Kasumi-1 (cell line): ENCODE data around the gene NCKAP5.

Experiments
- DNase-seq, 2 experiments: peaks; one replicate each; lab custom pipeline; 2025; lab: John Stamatoyannopoulos, UW

The NCKAP5 gene

GRCh38 chr2:132754392-132754791 is 813.9 kb downstream of the NCKAP5 start:
- no peak for DNase-seq

- no peak for DNase-seq
Observed at GRCh38 chr2:132752421-132753206, 815.6 kb downstream of the NCKAP5 start.

DNA sequence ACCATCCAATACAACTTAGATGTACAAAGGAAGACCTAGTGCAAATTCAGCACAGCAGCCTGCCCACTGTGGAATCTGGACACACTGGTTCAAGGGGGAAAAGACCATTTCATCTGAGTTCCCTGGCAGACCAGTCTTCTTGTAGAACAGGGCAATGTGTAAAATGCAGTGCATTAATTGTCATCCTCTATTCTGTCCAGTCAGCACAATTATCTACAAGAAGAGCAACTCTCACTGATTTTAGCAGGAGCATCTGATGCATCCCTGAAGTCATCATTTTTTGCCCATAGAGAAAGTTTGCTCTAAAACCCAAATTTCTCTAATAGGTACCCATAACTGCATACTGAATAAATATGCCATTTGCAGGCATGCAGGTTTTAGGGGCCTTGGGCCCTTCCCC is 816.4 kb downstream of the NCKAP5 start:
- no peak for DNase-seq

GRCh38 chr2:132750606-132751005 is 817.7 kb downstream of the NCKAP5 start:
- DNase-seq = no peak

- no peak for DNase-seq
Observed at GRCh38 chr2:132747046-132747445, 821.2 kb downstream of the NCKAP5 start.

DNA sequence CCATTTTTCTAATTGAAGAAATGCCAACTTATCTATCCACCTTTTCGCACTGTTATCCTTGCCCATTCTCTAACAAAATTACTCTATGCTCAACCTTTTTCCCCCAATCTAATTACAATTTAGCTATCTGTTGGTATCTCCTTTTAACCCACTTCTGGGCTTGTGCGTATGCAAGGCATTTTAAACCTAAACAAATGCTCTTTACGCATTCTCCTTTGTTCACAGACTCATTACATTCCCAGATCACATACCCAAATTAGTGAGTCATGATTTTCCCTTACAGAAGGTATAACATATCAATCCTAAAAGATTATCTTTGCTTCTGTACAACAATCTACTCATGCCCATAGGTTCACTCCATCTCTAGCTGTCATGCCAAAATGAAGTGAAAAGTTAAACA is 826.5 kb downstream of the NCKAP5 start:
- DNase-seq = no peak

DNA sequence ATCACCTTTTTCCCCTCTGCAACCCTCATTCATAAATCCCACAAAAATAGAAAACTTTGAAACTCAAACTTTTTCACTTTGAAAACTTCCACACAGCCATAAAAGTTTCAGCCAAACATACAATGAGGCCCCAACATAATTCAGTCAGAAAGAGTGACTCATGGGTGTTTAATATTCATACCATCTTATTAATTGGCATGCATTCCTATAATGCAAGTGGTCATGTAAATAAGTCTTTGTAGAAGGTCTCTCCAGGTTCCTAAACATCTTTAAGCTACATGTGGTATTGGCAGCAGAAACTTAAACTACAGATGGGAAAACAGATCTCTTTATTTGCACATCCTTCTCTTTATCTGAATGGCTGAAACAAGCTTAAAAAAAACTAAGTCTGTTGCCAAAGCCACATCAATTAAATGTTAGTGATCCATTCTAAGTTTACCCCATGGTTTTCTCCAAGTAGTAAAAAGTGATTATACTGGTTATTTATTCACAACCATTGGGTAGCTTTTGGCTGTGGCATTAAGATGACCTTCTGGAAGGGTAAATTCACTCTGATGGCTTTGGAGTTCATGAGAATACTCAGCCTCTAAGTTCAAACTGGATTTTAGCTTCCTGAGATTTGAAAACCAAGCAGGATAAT is 828.1 kb downstream of the NCKAP5 start:
- no peak for DNase-seq

DNA sequence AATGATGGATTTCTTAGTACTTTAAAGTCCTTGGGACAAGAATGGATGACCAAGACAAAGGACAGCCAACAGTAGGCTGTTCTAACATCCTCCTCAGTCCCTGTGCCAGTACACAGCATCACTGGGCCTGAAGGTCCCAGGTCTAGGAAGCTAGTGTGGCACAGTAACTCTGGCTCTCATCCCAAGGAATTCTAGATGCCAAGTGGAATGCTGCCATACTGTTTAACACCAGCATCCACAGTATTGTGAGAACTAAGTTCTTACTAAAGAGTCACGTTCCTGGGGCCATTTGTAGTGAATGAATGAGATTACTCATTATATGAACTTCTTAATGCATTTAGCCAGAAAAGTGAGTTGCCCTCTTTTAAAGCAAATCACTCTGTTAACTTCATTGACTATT is 830.0 kb downstream of the NCKAP5 start:
- DNase-seq = no peak

DNA sequence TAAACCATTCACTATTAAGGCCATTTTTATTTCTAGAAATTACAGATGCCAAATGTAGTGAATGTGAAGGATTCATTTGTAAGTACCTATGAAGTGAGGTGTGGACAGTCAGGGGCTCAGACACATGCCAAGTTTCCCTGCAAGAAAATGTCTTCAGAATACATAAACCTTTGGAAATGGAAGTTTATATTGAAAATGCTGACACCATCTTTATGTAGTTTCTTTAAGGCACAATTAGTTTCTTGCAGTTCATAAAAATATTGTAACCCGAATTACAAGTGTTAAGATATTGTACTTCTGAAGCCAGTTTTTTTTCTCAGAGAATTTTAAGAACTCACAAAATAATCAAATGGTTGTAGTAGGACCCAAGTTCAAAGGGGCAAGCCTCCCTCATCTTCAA is 832.2 kb downstream of the NCKAP5 start:
- no peak for DNase-seq

GRCh38 chr2:132734961-132735360 is 833.3 kb downstream of the NCKAP5 start:
- no peak for DNase-seq

DNA sequence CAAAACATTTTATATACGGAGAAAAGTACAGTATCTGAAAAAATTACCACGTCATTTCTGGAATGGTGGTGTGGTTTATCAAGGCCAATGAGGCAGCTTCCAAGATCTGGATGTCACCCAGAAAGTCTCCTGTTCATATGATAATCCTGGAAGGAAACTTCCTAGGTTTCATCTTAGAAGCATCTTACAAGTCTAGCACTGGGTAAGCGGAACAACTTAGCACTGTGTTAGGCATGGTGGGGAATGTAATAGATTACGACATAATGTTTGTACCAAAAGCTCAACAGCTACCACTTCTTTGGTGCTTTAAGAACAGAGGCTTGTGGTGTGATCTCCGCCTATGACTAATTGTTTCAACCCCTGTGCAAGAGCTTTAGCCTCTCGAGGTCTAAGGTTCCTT is 835.2 kb downstream of the NCKAP5 start:
- no peak for DNase-seq

DNA sequence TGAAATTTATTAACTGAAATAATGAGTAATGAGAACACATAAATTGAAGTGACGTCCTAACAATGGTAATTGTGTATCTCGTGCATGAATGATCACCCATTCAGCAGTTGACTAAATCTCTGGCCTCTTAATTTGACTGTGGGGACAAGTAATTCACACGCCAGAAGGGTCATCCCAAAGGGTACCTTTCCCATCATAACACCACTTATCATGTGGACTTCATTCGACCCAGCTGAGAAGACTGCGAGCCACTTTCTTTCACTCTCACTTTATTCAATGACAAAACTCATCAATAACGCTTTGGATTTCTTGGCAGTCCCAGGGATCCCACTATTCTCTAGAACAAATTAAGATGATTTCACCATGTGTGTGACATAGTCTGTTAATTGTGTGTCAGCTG is 835.6 kb downstream of the NCKAP5 start:
- DNase-seq = no peak

- no peak for DNase-seq
Observed at GRCh38 chr2:132731441-132731840, 836.8 kb downstream of the NCKAP5 start.

- DNase-seq = no peak
Observed at GRCh38 chr2:132730611-132731010, 837.7 kb downstream of the NCKAP5 start.

DNA sequence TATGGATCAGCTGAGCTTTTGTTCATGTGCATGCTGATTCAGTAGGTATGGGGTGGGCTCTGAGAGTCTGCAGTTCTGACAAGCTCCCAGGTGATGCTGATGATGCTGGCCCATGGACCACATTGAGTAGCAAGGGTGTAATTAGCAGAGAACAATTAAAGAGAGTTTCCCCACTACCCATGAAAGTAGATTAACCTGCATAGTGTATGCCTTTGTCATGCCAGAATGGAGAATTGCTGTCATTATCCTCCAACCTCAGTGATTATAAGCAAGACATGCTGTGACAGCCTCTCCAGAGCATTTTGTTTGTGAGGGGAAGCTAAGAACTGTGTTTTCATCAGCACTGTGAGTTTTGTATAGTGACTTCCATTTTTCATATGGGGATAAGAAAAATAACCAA is 838.7 kb downstream of the NCKAP5 start:
- no peak for DNase-seq

GRCh38 chr2:132726155-132726554 is 842.1 kb downstream of the NCKAP5 start:
- no peak for DNase-seq

DNA sequence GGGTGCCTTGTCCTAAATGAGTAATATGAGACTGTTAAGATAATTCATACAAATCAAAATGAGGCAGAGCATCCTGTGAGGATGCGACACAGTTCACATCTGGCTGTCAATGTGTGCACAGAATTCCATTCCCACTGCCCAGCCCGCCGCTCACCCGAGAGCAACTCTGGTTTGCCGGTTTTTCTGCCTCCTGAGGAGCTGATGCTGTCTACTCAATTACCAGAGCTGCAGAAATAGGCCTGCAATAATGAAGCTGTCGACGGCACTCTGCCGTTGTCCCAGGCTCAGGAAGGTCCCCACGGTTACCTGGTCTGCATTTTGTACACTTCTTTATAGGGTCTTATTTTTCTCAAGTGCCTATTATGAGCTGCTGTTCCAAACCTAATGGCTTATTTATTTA is 842.5 kb downstream of the NCKAP5 start:
- DNase-seq = no peak

DNA sequence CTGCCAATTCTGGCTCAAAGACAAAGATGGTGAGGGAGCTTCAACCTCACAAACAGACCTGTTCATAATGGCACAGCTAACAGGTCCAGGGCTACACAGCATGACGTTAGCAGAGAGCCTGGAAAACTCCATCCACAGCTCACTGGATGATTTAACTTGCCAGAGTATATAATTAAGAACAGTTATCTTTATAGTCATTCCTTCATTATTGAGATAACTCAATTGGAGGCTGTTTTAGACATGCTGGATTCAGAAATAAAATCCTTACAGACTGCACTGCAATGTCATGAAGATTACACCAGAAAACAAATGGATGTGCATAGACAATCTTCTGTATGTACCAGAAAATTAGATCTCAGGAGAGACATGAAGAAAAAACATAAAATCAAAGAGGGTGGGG is 843.1 kb downstream of the NCKAP5 start:
- no peak for DNase-seq

DNA sequence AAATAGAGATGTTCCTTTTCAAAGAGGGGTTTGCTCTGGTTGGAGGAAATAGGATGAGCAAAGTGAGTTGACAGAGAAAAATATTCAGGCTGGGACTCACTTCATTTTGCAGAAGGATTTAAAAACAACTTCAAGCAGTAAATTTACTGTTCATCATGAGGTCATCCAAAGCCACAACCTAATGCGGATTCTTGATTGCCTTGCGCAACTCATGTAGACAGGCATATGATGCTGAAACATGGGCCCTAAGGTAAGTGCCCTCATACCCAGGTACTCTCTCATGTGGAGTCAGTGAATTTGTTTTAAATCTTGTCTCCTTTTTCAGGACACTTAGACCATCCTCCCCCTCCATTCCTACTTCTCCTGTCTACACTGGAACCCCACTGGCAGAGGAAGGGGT is 846.3 kb downstream of the NCKAP5 start:
- no peak for DNase-seq

GRCh38 chr2:132720393-132720792 is 847.9 kb downstream of the NCKAP5 start:
- DNase-seq = no peak

DNA sequence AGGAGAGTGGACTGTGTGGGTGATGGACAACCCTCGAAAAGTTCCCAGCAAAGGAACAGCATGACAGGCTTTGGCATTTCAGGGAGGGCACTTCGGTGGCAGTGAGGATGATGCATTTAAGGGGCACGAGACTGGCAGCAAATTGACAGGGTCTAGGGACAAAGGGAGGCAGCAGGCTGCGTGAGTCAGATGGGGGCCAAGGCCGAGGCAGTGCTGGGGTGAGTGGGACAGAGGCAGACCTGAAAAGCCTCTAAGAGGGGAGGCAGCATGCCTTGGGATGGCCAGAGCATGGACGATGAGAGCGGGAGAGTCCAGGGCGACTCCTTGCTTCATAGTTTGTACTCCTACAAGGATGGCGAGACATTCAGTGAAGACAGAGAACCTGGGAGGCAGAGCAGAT is 848.8 kb downstream of the NCKAP5 start:
- DNase-seq = no peak

DNA sequence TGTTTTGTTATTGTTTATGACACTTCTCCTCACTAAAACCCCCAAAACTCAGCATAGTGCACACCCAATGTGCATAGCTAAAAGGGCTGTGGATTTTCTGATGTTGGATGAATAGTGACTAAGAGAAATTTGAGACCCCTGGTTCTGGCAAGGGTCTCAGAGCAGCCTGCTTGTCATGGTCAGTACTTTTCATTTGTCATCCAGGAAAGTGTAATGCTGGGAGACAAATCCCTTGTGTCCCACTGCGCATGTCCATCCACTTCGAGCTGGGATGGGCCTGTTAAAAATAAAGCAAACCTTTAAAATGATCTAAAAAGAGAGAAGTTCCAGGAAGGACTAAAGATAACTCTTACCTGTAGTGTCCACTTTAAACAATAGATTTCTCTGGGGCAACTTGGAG is 851.3 kb downstream of the NCKAP5 start:
- no peak for DNase-seq

DNA sequence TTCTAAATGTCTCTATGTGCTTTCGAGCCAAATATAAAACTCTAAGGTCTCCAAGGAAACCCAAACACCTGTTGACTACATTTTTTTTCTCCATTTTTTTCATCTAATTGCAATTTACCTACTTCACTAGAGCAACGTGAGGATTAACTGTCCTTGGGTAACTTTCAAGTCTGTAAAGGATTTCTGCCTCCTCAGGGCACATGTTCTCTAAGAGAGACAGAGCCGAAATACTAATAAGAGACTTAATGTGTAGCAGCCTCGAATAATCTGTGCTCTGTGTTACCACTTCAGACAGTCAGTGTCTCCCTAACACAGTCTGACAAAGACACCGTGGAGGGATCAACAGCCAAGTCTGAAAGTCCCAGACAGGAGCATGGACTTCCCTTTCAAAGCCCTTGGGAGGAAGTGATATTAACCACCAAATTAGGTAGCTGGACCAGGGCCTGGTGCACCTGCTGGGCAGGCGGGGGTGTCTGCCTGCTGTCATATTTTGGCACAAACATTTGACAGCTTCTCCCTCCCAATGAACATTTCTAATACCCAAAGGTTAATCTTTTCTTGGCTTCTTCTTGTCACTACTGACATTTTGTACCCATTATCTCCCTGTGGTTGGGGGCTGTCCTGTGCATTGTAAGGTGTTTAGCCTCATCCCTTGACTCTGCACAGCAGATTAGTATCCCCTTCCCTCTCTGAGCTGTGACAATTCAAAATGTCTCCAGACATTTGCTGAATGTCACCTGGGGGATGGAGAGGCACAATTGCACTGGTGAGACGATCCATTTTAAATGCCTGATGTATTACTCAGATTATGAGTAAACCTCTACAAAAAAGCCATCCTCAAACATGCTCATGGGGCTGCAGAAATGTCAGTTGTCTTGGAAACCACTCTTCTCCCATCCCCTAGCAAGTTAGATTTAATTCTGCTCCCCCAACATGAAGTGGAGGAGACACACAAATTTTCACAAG is 852.6 kb downstream of the NCKAP5 start:
- DNase-seq = no peak
